SU-DHL-6 (cell line): ENCODE results near the gene NAXE.

ENCODE experiments used
- H2AFZ ChIP-seq: fragments of 200-600 bp; sonication (generic); 2 replicates; pipeline ENCODE4 v1.6.1; 2014; ENCODE audit warnings: low read depth, mild to moderate bottlenecking, moderate library complexity, mixed read lengths, antibody characterized with exemption, low read length; ENCODE audit not compliant: severe bottlenecking
- H3F3A ChIP-seq: fragments of 200-600 bp; shearing (Covaris generic); 2 replicates; pipeline ENCODE4 v1.6.0; 2016; ENCODE audit warnings: antibody characterized with exemption, mild to moderate bottlenecking; ENCODE audit not compliant: insufficient read depth
- H3K27ac ChIP-seq: fragments of 200-600 bp; sonication (generic); 2 replicates; pipeline ENCODE4 v1.5.1; 2016; ENCODE audit warnings: low read depth, mild to moderate bottlenecking, low read length, moderate library complexity, mixed read lengths
- H3K27me3 ChIP-seq: fragments of 200-600 bp; sonication (generic), shearing (Covaris generic); 2 replicates; pipeline ENCODE4 v1.6.0; 2014; ENCODE audit warnings: mild to moderate bottlenecking, low read length
- H3K36me3 ChIP-seq: fragments of 200-600 bp; sonication (generic); 2 replicates; pipeline ENCODE4 v1.6.1; 2014; ENCODE audit warnings: mild to moderate bottlenecking, low read length, mixed read lengths
- H3K4me2 ChIP-seq: fragments of 300-600, 200-600 bp; shearing (Covaris generic), sonication (generic); 2 replicates; pipeline ENCODE4 v1.6.0; 2014; ENCODE audit warnings: low read length, low read depth, mild to moderate bottlenecking; ENCODE audit not compliant: poor library complexity, severe bottlenecking
- H3K4me3 ChIP-seq: fragments of 200-600 bp; sonication (generic); 2 replicates; pipeline ENCODE4 v1.5.1; 2014; ENCODE audit warnings: antibody characterized with exemption, low read length, mild to moderate bottlenecking, mixed read lengths; ENCODE audit not compliant: insufficient read depth, poor library complexity, severe bottlenecking
- H3K79me2 ChIP-seq: fragments of 200-600 bp; sonication (generic); 2 replicates; pipeline ENCODE4 v1.6.1; 2014; ENCODE audit warnings: mild to moderate bottlenecking, low read length, moderate library complexity; ENCODE audit not compliant: insufficient read depth
- H3K9ac ChIP-seq: fragments of 200-600 bp; sonication (generic); 2 replicates; pipeline ENCODE4 v1.7.0; 2014; ENCODE audit warnings: mild to moderate bottlenecking, low read length
- H3K9me2 ChIP-seq: fragments of 200-600 bp; sonication (generic); replicated peaks from 2 replicates; pipeline ENCODE4 v1.6.1; 2014; ENCODE audit warnings: low read length; ENCODE audit not compliant: insufficient read depth
- H3K9me3 ChIP-seq: fragments of 200-600 bp; sonication (generic); 2 replicates; pipeline ENCODE4 v1.6.1; 2014; ENCODE audit warnings: low read length, mixed read lengths; ENCODE audit not compliant: insufficient read depth
- H4K20me1 ChIP-seq: fragments of 200-600 bp; sonication (generic); 2 replicates; pipeline ENCODE4 v1.6.1; 2014; ENCODE audit warnings: low read depth, mild to moderate bottlenecking, antibody characterized with exemption, low read length, moderate library complexity, mixed read lengths
- CTCF ChIP-seq: fragments of 200-600 bp; sonication (generic); IDR thresholded peaks from one replicate; pipeline ENCODE4 v1.5.1; 2017; ENCODE audit warnings: antibody characterized with exemption, mild to moderate bottlenecking, low read length, moderate library complexity; ENCODE audit not compliant: insufficient read depth, poor library complexity, severe bottlenecking
- EZH2phosphoT487 ChIP-seq: fragments of 200-600 bp; sonication (generic), shearing (Covaris generic); conservative IDR thresholded peaks from 2 replicates; pipeline ENCODE4 v1.6.1; 2018; ENCODE audit warnings: mild to moderate bottlenecking, antibody characterized with exemption, low read length, moderate library complexity, mixed read lengths

The NAXE gene

GRCh38 chr1:156565519-156565918 is 26.1 kb upstream of the NAXE start:
- H3F3A ChIP-seq = no peaks in the 10 kb centered on the region
- no peaks in the 10 kb centered on the region for H3K27me3 ChIP-seq
- no peaks in the 10 kb centered on the region for H3K36me3 ChIP-seq
- no peak overlapping the region for H3K4me2 ChIP-seq
- H3K9me2 ChIP-seq = no peaks in the 10 kb centered on the region
- H4K20me1 ChIP-seq = no peaks in the 10 kb centered on the region
- H3K79me2 ChIP-seq = no peaks in the 10 kb centered on the region
- no peak overlapping the region for H3K9ac ChIP-seq
- no peaks in the 10 kb centered on the region for H3K9me3 ChIP-seq
- no peak for TF ChIP-seq CTCF
- no peak for TF ChIP-seq EZH2phosphoT487
- no peak overlapping the region for H3K27ac ChIP-seq
- H3K4me3 ChIP-seq = no peak overlapping the region
- no peak overlapping the region for H2AFZ ChIP-seq

GRCh38 chr1:156566436-156566835 is 25.1 kb upstream of the NAXE start:
- TF ChIP-seq CTCF (no peak), EZH2phosphoT487 (no peak)
- Histone ChIP-seq H3K4me2 (no peak overlapping the region), H3K36me3 (no peaks in the 10 kb centered on the region)

GRCh38 chr1:156571261-156571852 is 20.2 kb upstream of the NAXE start:
- no peaks in the 10 kb centered on the region for H3K36me3 ChIP-seq
- H2AFZ ChIP-seq = peak overlapping the region; percentile 81
- peak overlapping the region; percentile 55 for H3K4me3 ChIP-seq
- no peaks in the 10 kb centered on the region for H3F3A ChIP-seq
- H3K27me3 ChIP-seq = no peaks in the 10 kb centered on the region
- TF ChIP-seq EZH2phosphoT487 (no peak), CTCF (no peak)
- H3K79me2 ChIP-seq = no peaks in the 10 kb centered on the region
- H3K9ac ChIP-seq = peak overlapping the region; percentile 67
- H3K27ac ChIP-seq = no peak overlapping the region
- no peaks in the 10 kb centered on the region for H3K9me3 ChIP-seq
- H3K4me2 ChIP-seq = peak overlapping the region; percentile 70
- no peaks in the 10 kb centered on the region for H4K20me1 ChIP-seq
- no peaks in the 10 kb centered on the region for H3K9me2 ChIP-seq

More at GRCh38 chr1:156566436-156566835, 25.1 kb upstream of the NAXE start:
- no peaks in the 10 kb centered on the region for H3K9me2 ChIP-seq
- H3K27me3 ChIP-seq = no peaks in the 10 kb centered on the region
- H2AFZ ChIP-seq = no peak overlapping the region
- no peaks in the 10 kb centered on the region for H3K79me2 ChIP-seq
- H3K9ac ChIP-seq = no peak overlapping the region
- no peaks in the 10 kb centered on the region for H3F3A ChIP-seq
- H3K27ac ChIP-seq = no peak overlapping the region
- no peaks in the 10 kb centered on the region for H4K20me1 ChIP-seq
- no peaks in the 10 kb centered on the region for H3K9me3 ChIP-seq
- H3K4me3 ChIP-seq = no peak overlapping the region
